ENCODE results near the gene IQCH.

GRCh38 chr15:67523330-67523729 is 268.7 kb downstream of the IQCH start:
- TF ChIP-seq CTCF (IDR thresholded peaks at IDR 0.05) (no peak), SMAD3 (CRISPR knock-in tag; IDR thresholded peaks at IDR 0.05; ENCODE audit: borderline replicate concordance) (no peak), ELF4 (CRISPR knock-in tag; IDR thresholded peaks at IDR 0.05; ENCODE audit: low read depth) (no peak), USF2 (CRISPR knock-in tag; IDR thresholded peaks at IDR 0.05) (no peak), GABPB1 (CRISPR knock-in tag; IDR thresholded peaks at IDR 0.05) (no peak), TCF7 (CRISPR knock-in tag; IDR thresholded peaks at IDR 0.05; ENCODE audit: low read depth) (no peak), HMGXB4 (CRISPR knock-in tag; IDR thresholded peaks at IDR 0.05) (no peak), STAT6 (CRISPR knock-in tag; conservative IDR thresholded peaks at IDR 0.05; ENCODE audit: low read depth) (no peak), E2F4 (CRISPR knock-in tag; IDR thresholded peaks at IDR 0.05; ENCODE audit: borderline replicate concordance, low read depth) (no peak), ZNF512 (CRISPR knock-in tag; IDR thresholded peaks at IDR 0.05; ENCODE audit: borderline replicate concordance) (no peak), IRF2 (CRISPR knock-in tag; IDR thresholded peaks at IDR 0.05; ENCODE audit: borderline replicate concordance, low read depth) (no peak), ZNF232 (CRISPR knock-in tag; IDR thresholded peaks at IDR 0.05) (no peak), MAX (CRISPR knock-in tag; IDR thresholded peaks at IDR 0.05) (no peak)
